HepG2 (cell line): Measurements from ENCODE around the gene SHCBP1L. TPM values are rescaled to one million over a fixed set of nuclear protein-coding genes. Genes with fewer than 3 reads are reported as not detected.

Experiments
- ATAC-seq: fragments of 200-7000 bp; cut with Tn5 transposase; 3 replicates; pipeline ENCODE4 v1.9.1; 2020; ENCODE audit warnings: mild to moderate bottlenecking, moderate library complexity
- BruUV-seq: library from RNA; stranded (reverse); fragments of 400-500 nt; replicated peaks from 2 replicates; lab custom pipeline; 2021; lab: Mats Ljungman, UMichigan
- CTCF ChIA-PET: fragments of 300-600 bp; formaldehyde crosslinking; extraction: SDS; loops from one replicate; lab custom pipeline; 2021; ENCODE audit warnings: low total read pairs, inconsistent platforms, low intra/inter-chr PET ratio; lab: Yijun Ruan, JAX
- POLR2A ChIA-PET: fragments of 350-600 bp; sonication (Branson Sonifier 250); formaldehyde crosslinking; loops from one replicate; lab custom pipeline; 2020; ENCODE audit warnings: antibody characterized with exemption, inconsistent platforms; lab: Yijun Ruan, JAX
- DNase-seq: peaks from one replicate; pipeline ENCODE4 v3.0.0-alpha.2; 2015; ENCODE audit warnings: low spot score
- FAIRE-seq: peaks from 3 replicates; lab custom pipeline; 2011; peaks lifted over from hg19 to GRCh38; lab: Jason Lieb, UNC
- H2AFZ ChIP-seq: one replicate; pipeline ENCODE4 v1.6.1; 2011; ENCODE audit warnings: low read length, inconsistent platforms
- H3K27ac ChIP-seq: fragments of 300-600 bp; 3 replicates; pipeline ENCODE4 v1.8.0; 2011; ENCODE audit warnings: mixed run types, mild to moderate bottlenecking, mixed read lengths, low read length, inconsistent platforms; ENCODE audit not compliant: insufficient read depth; ENCODE audit errors: extremely low read length
- H3K27me3 ChIP-seq, 2 experiments: fragments of 200-600 bp in 1 of 2; 2 replicates in 1 of 2; 3 replicates in 1 of 2; pipeline versions ENCODE4 v1.6.0 to v1.8.0; 2011; ENCODE audit warnings: low read length in 2 of 2, mild to moderate bottlenecking in 2 of 2, moderate library complexity in 2 of 2, inconsistent platforms in 1 of 2; ENCODE audit not compliant: insufficient read depth in 2 of 2, control insufficient read depth in 1 of 2
- H3K36me3 ChIP-seq, 2 experiments: fragments of 200-600 bp in 1 of 2; replicated peaks in 1 of 2; 2 replicates in 1 of 2; 3 replicates in 1 of 2; pipeline versions ENCODE4 v1.5.1 to v1.8.0; 2011; ENCODE audit warnings: low read length in 2 of 2, inconsistent platforms in 1 of 2; ENCODE audit not compliant: insufficient read depth in 2 of 2, control insufficient read depth in 1 of 2
- H3K4me1 ChIP-seq: 2 replicates; pipeline ENCODE4 v1.5.1; 2012; ENCODE audit warnings: low read length, inconsistent platforms; ENCODE audit not compliant: insufficient read depth
- H3K4me2 ChIP-seq: 2 replicates; pipeline ENCODE4 v1.6.0; 2011; ENCODE audit warnings: low read depth, low read length, inconsistent platforms
- H3K4me3 ChIP-seq, 3 experiments: fragments of 200-600 bp in 1 of 3; sonication (generic), shearing (Covaris generic) in 1 of 3; replicated peaks in 1 of 3; 2 replicates each; pipeline ENCODE4 v1.5.1; 2011 to 2016; ENCODE audit warnings: low read length in 3 of 3, inconsistent platforms in 2 of 3, low read depth in 2 of 3, mild to moderate bottlenecking in 2 of 3, control low read depth in 1 of 3, mixed read lengths in 1 of 3; ENCODE audit not compliant: insufficient read depth in 1 of 3
- H3K79me2 ChIP-seq: one replicate; pipeline ENCODE4 v1.6.1; 2011; ENCODE audit warnings: low read length, inconsistent platforms; ENCODE audit not compliant: insufficient read depth
- H3K9ac ChIP-seq: 2 replicates; pipeline ENCODE4 v1.6.0; 2011; ENCODE audit warnings: mild to moderate bottlenecking, low read depth, low read length, inconsistent platforms; ENCODE audit not compliant: insufficient read depth
- H3K9me3 ChIP-seq: 2 replicates; pipeline ENCODE4 v1.5.1; 2012; ENCODE audit warnings: mild to moderate bottlenecking, low read length
- H4K20me1 ChIP-seq: 2 replicates; pipeline ENCODE4 v1.6.0; 2011; ENCODE audit warnings: inconsistent platforms, mild to moderate bottlenecking, low read length, moderate library complexity; ENCODE audit not compliant: insufficient read depth
- CENPX ChIP-seq: sonication (generic); formaldehyde crosslinking; IDR thresholded peaks from 2 replicates; pipeline ENCODE4 v1.9.0; 2021; ENCODE audit warnings: mild to moderate bottlenecking, missing genetic modification reagents, moderate library complexity
- EHMT2 ChIP-seq: fragments of 200-600 bp; sonication (generic); IDR thresholded peaks from 2 replicates; pipeline ENCODE4 v1.7.0; 2017; ENCODE audit warnings: antibody characterized with exemption, low read depth, low read length, borderline replicate concordance
- GABPA ChIP-seq, 2 experiments: IDR thresholded peaks; 2 replicates each; pipeline ENCODE4 v1.6.1; 2011 to 2016; ENCODE audit warnings: low read depth in 2 of 2, low read length in 1 of 2, missing biosample characterization in 1 of 2, missing genetic modification characterization in 1 of 2
- HOMEZ ChIP-seq: IDR thresholded peaks from 2 replicates; pipeline ENCODE4 v1.6.1; 2016; ENCODE audit warnings: low read depth
- KDM6A ChIP-seq: IDR thresholded peaks from 2 replicates; pipeline ENCODE4 v1.6.1; 2016; ENCODE audit warnings: low read depth
- POLR2G ChIP-seq: fragments of 200-400 bp; formaldehyde crosslinking; IDR thresholded peaks from 2 replicates; pipeline ENCODE4 v1.6.1; 2018; ENCODE audit warnings: mild to moderate bottlenecking, low read depth, low read length, moderate library complexity
- REPIN1 ChIP-seq: sonication (generic); formaldehyde crosslinking; IDR thresholded peaks from 2 replicates; pipeline ENCODE4 v1.8.0; 2022; ENCODE audit warnings: missing genetic modification reagents, low read depth, mild to moderate bottlenecking, borderline replicate concordance
- SATB2 ChIP-seq: sonication (generic); formaldehyde crosslinking; IDR thresholded peaks from 2 replicates; pipeline ENCODE4 v1.5.0; 2020; ENCODE audit warnings: missing genetic modification reagents
- SP4 ChIP-seq: sonication (generic); formaldehyde crosslinking; IDR thresholded peaks from 2 replicates; pipeline ENCODE4 v1.8.1; 2023; ENCODE audit warnings: mild to moderate bottlenecking, missing genetic modification reagents
- ZBTB39 ChIP-seq: sonication (generic); formaldehyde crosslinking; IDR thresholded peaks from 2 replicates; pipeline ENCODE4 v1.5.0; 2020; ENCODE audit warnings: missing genetic modification reagents
- ZNF350 ChIP-seq: sonication (generic); formaldehyde crosslinking; IDR thresholded peaks from 2 replicates; pipeline ENCODE4 v1.4.0; 2020; ENCODE audit warnings: mild to moderate bottlenecking, low read depth, missing genetic modification reagents, borderline replicate concordance
- ZNF577 ChIP-seq: sonication (generic); formaldehyde crosslinking; IDR thresholded peaks from 2 replicates; pipeline ENCODE4 v1.4.0; 2020; ENCODE audit warnings: mild to moderate bottlenecking, low read depth, missing genetic modification reagents, borderline replicate concordance
- ZNF644 ChIP-seq: IDR thresholded peaks from 2 replicates; pipeline ENCODE4 v1.6.1; 2016; ENCODE audit warnings: low read depth
- ZNF777 ChIP-seq: sonication (generic); formaldehyde crosslinking; IDR thresholded peaks from 2 replicates; pipeline ENCODE4 v1.4.0; 2020; ENCODE audit warnings: missing genetic modification reagents
- ZNF781 ChIP-seq: sonication (generic); formaldehyde crosslinking; IDR thresholded peaks from 2 replicates; pipeline ENCODE4 v1.5.1; 2020; ENCODE audit warnings: borderline replicate concordance, mild to moderate bottlenecking, missing genetic modification reagents; ENCODE audit errors: not compliant biosample characterization
- ZNF878 ChIP-seq: sonication (generic); formaldehyde crosslinking; IDR thresholded peaks from 2 replicates; pipeline ENCODE4 v1.8.1; 2023; ENCODE audit warnings: mild to moderate bottlenecking, missing genetic modification reagents, moderate library complexity
- WGBS: methylation state at CpG from one replicate; pipeline ENCODE4 v1.1.6; 2017; ENCODE audit warnings: low lambda C conversion rate; 5-methylcytosine and 5-hydroxymethylcytosine counted together
- in situ Hi-C: cut with HindIII; loops from 2 replicates; pipeline ENCODE4 v1.10.0; 2017; ENCODE audit warnings: low pct_unique_long_range_greater_than_20kb; ENCODE audit not compliant: extremely low pct_ligation_motif_present
- intact Hi-C: fragments of 100-400 bp; cut with micrococcal nuclease; formaldehyde crosslinking; loops from one replicate; pipeline ENCODE4 v1.10.0; 2022; ENCODE audit not compliant: unreplicated experiment
- polyA plus RNA-seq, 8 experiments: library from polyadenylated mRNA; depleted of rRNA in 3 of 8; stranded (reverse) in 7 of 8; unstranded in 1 of 8; fragments of >200 nt; fragmentation: Illumina TruSeq in 4 of 8; extraction: Trizol in 4 of 8; gene quantifications; 2 replicates each; pipeline versions ENCODE4 v1.2.1 to v1.2.3, GENCODE V29; 2011 to 2016; ENCODE audit warnings: low read depth in 4 of 8, missing spikeins in 1 of 8, mixed read lengths in 1 of 8; ENCODE audit not compliant: insufficient read depth in 1 of 8
- total RNA-seq, 5 experiments: library from RNA; depleted of rRNA; stranded (reverse); fragments of >200 nt; fragmentation: Illumina TruSeq; extraction: Trizol; gene quantifications; 2 replicates each; pipeline ENCODE4 v1.2.3, GENCODE V29; 2016; ENCODE audit warnings: low read depth in 1 of 5

The SHCBP1L gene
- total and polyA plus RNA-seq, 2 of the 13 experiments (the other 11 are each of a cell fraction or from before 2014, with no cell fraction given), result not detected

- no peaks in the 10 kb centered on the region for H3K4me1 ChIP-seq
- no peak overlapping the region for H3K4me3 ChIP-seq
- in situ Hi-C loops, result no loop called here
- no peak overlapping the region for H3K9ac ChIP-seq
- no peak overlapping the region for H2AFZ ChIP-seq
- no peak overlapping the region for H3K27ac ChIP-seq
- H3K4me2 ChIP-seq, result no peak overlapping the region
- no peak for FAIRE-seq
- CTCF ChIA-PET, result no interaction called here
- WGBS, result 38% methylated on average over 6 of the region's 6 CpGs
- H4K20me1 ChIP-seq, result no peaks in the 10 kb centered on the region
- POLR2A ChIA-PET, result no interaction called here
- H3K27me3 ChIP-seq, result no peaks in the 10 kb centered on the region; a peak in 2 of 5 replicates
- ATAC-seq, result no peak
- no peak for DNase-seq
- H3K36me3 ChIP-seq, result no peaks in the 10 kb centered on the region
- no peaks in the 10 kb centered on the region for H3K79me2 ChIP-seq
- intact Hi-C loops, result no loop called here
- TF ChIP-seq SATB2 (CRISPR knock-in tag), result no peak
- TF ChIP-seq GABPA (IDR thresholded peaks at IDR 0.05; ENCODE audit: low read depth, low read length), result no peak
- TF ChIP-seq GABPA (CRISPR knock-in tag; IDR thresholded peaks at IDR 0.05; ENCODE audit: low read depth), result no peak
- TF ChIP-seq POLR2G, result no peak
- TF ChIP-seq ZNF777, result no peak
- TF ChIP-seq ZNF644 (CRISPR knock-in tag), result no peak
- TF ChIP-seq ZNF350, result no peak
- no TSS peak for BruUV-seq
- H3K9me3 ChIP-seq, result no peaks in the 10 kb centered on the region
These were observed 25.3 kb upstream of the SHCBP1L start for GRCh38 chr1:182978151-182978853.

GRCh38 chr1:182977480-182977879 lies 24.5 kb upstream of the SHCBP1L start:
- WGBS, result 50% methylated on average over 2 of the region's 2 CpGs
- Histone ChIP-seq H2AFZ (no peak overlapping the region), H3K4me3 (no peak overlapping the region), H3K79me2 (no peaks in the 10 kb centered on the region), H4K20me1 (no peaks in the 10 kb centered on the region), H3K4me1 (no peaks in the 10 kb centered on the region), H3K36me3 (no peaks in the 10 kb centered on the region), H3K27me3 (no peaks in the 10 kb centered on the region; a peak in 2 of 5 replicates), H3K9me3 (no peaks in the 10 kb centered on the region), H3K4me2 (no peak overlapping the region), H3K27ac (no peak overlapping the region), H3K9ac (no peak overlapping the region)
- ChIA-PET CTCF (no interaction called here), POLR2A (no interaction called here)
- DNase-seq, result no peak
- no peak for FAIRE-seq
- in situ Hi-C loops, result no loop called here
- ATAC-seq, result no peak
- intact Hi-C loops, result no loop called here
- BruUV-seq, result no TSS peak
- no peak for TF ChIP-seq POLR2G
- no peak for TF ChIP-seq CENPX (CRISPR knock-in tag)
- TF ChIP-seq ZNF878 (CRISPR knock-in tag), result no peak
- TF ChIP-seq ZNF781 (CRISPR knock-in tag), result no peak
- TF ChIP-seq EHMT2, result no peak
- no peak for TF ChIP-seq ZBTB39 (CRISPR knock-in tag)
- no peak for TF ChIP-seq KDM6A (CRISPR knock-in tag)
- no peak for TF ChIP-seq HOMEZ (CRISPR knock-in tag)
- TF ChIP-seq SP4 (CRISPR knock-in tag), result no peak
- TF ChIP-seq REPIN1, result no peak
- TF ChIP-seq ZNF577 (CRISPR knock-in tag), result no peak
